Ovary (tissue), 3 donors: Measurements from ENCODE around the gene CDK5RAP2.

Experiments
- POLR2A ChIP-seq: fragments of 450-650 bp; IDR thresholded peaks from one replicate; pipeline ENCODE4 v1.6.1; 2017; ENCODE audit warnings: antibody characterized with exemption, mild to moderate bottlenecking, moderate library complexity
- TF ChIP-seq, protein P1 (sequence below), 3 donors: fragments of 450-650 bp in 2 of 3; fragments of 200-600 bp in 1 of 3; IDR thresholded peaks; one replicate each; pipeline versions ENCODE4 v1.5.1 to v1.8.0; 2016 to 2022; ENCODE audit warnings: antibody characterized with exemption in 3 of 3, mild to moderate bottlenecking in 1 of 3
- donor health status: DM: no; HTN: no; CAD: no.

DNA sequence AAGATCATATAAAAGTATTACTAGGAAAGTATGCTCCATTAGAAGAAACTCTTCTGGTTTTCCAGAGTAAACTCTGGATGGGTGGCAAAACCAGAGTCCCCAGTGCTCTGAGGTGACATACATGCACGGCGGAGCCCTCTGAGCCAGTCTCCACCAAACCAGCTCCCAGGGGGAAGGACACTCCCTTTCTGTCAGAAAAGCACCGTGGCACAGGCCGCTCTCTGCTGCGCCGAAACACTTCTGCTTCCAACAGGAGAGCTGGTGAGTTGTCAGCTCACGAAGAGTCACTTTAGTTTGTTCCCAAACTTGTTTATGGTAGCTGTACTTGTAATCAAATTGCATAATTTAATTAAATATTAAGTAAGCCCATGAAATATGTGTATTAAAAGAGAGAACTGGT is 184.6 kb downstream of the CDK5RAP2 start:
- TF ChIP-seq, protein P1, sequence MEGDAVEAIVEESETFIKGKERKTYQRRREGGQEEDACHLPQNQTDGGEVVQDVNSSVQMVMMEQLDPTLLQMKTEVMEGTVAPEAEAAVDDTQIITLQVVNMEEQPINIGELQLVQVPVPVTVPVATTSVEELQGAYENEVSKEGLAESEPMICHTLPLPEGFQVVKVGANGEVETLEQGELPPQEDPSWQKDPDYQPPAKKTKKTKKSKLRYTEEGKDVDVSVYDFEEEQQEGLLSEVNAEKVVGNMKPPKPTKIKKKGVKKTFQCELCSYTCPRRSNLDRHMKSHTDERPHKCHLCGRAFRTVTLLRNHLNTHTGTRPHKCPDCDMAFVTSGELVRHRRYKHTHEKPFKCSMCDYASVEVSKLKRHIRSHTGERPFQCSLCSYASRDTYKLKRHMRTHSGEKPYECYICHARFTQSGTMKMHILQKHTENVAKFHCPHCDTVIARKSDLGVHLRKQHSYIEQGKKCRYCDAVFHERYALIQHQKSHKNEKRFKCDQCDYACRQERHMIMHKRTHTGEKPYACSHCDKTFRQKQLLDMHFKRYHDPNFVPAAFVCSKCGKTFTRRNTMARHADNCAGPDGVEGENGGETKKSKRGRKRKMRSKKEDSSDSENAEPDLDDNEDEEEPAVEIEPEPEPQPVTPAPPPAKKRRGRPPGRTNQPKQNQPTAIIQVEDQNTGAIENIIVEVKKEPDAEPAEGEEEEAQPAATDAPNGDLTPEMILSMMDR (IDR thresholded peaks at IDR 0.05): no peak
- no peak for TF ChIP-seq POLR2A
